ENCODE results near the gene TMEM120A. TPM values are rescaled to one million over a fixed set of nuclear protein-coding genes. Genes with fewer than 3 reads are reported as not detected.
A peak's percentile ranks its signal among the peaks of the same experiment; 100 is the strongest.

The TMEM120A gene
- total and polyA plus RNA-seq, 12 donors = 132 to 220 (median 152) TPM

DNA sequence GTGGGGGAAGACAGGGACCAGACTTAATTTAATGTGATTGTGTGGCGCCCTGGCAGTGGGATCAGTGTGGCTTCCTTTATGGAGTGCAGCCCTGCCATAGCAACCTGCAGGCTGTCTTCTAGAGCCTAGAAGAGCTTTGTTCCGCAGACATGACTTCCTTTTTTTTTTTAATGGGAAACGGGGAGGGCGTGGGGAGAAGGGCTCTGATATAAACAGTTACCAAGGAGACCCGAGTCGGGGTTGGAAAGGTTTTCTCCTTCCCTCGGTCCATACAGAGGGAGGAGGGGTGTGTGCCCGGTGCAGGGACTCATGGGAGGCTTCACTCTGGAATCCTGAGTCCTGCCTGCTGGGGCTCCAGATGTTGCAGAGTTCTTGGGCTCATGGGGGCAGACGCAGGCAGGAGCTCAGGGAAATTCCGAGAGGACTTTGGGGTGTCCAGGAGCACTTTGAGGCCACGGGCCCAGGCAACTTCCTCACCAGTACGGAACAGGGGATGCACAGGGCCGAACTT lies 26.9 kb downstream of the TMEM120A start:
- Histone ChIP-seq H3K27me3 (no peaks in the 10 kb centered on the region), H3K4me3 (peak overlapping the region in 5 of 10 donors; percentile 19 to 30 (median 26)), H3K27ac (peak overlapping the region; percentile 70 to 95 (median 82)), H3K4me1 (peaks cover 26 to 97% (median 78%) of the 10 kb centered on the region in 9 donors), H3K9me3 (no peaks in the 10 kb centered on the region), H3K36me3 (peaks cover 0 to 13% (median 0%) of the 10 kb centered on the region in 9 donors)
- TF ChIP-seq, protein P1, sequence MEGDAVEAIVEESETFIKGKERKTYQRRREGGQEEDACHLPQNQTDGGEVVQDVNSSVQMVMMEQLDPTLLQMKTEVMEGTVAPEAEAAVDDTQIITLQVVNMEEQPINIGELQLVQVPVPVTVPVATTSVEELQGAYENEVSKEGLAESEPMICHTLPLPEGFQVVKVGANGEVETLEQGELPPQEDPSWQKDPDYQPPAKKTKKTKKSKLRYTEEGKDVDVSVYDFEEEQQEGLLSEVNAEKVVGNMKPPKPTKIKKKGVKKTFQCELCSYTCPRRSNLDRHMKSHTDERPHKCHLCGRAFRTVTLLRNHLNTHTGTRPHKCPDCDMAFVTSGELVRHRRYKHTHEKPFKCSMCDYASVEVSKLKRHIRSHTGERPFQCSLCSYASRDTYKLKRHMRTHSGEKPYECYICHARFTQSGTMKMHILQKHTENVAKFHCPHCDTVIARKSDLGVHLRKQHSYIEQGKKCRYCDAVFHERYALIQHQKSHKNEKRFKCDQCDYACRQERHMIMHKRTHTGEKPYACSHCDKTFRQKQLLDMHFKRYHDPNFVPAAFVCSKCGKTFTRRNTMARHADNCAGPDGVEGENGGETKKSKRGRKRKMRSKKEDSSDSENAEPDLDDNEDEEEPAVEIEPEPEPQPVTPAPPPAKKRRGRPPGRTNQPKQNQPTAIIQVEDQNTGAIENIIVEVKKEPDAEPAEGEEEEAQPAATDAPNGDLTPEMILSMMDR (IDR thresholded peaks at IDR 0.05) = no peak
- 40 to 53% methylated on average over 13 of the region's 13 CpGs for WGBS, 2 donors
- intact Hi-C loops (cut with DNase I) = loop anchor here in 2 of 10 donors (5.0 kb wide), 2 partner anchors 45 to 50 kb away; partner anchors contain the start of gene POR (in 2 of the 2)
- ATAC-seq (peak; percentile 13 to 57 (median 42)), DNase-seq (peak; percentile 46 to 73)

DNA sequence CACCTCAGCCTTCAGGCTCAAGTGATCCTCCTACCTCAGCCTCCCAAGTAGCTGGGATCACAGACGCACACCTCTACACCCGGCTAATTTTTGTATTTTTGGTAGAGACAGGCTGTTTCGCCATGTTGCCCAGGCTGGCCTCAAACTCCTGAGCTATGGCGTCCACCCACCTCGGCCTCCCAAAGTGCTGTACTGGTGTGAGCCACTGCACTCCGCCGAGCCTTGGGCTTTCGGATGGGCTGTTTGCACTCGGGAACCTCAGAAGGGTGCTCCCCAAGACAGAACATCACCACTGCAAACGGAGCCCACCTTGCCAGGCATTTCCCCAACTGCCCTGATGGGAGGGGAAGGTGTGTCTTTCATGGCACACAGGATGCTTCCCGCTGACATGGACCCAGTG lies 27.3 kb downstream of the TMEM120A start:
- TF ChIP-seq, protein P1 (IDR thresholded peaks at IDR 0.05) = no peak
- H3K27ac ChIP-seq = peak overlapping the region; percentile 70 to 95 (median 82)
- no peak overlapping the region for H3K4me3 ChIP-seq
- H3K4me1 ChIP-seq = peaks cover 30 to 97% (median 78%) of the 10 kb centered on the region in 9 donors
- H3K27me3 ChIP-seq = no peaks in the 10 kb centered on the region
- DNase-seq (no peak), ATAC-seq (no peak)
- intact Hi-C loops (cut with DNase I) = loop anchor here in 2 of 10 donors (5.0 kb wide), 2 partner anchors 45 to 50 kb away; partner anchors contain the start of gene POR (in 2 of the 2)
- 90 to 94% methylated on average over 11 of the region's 11 CpGs for WGBS, 2 donors
- no peaks in the 10 kb centered on the region for H3K9me3 ChIP-seq
- H3K36me3 ChIP-seq = peaks cover 0 to 12% (median 0%) of the 10 kb centered on the region in 9 donors

DNA sequence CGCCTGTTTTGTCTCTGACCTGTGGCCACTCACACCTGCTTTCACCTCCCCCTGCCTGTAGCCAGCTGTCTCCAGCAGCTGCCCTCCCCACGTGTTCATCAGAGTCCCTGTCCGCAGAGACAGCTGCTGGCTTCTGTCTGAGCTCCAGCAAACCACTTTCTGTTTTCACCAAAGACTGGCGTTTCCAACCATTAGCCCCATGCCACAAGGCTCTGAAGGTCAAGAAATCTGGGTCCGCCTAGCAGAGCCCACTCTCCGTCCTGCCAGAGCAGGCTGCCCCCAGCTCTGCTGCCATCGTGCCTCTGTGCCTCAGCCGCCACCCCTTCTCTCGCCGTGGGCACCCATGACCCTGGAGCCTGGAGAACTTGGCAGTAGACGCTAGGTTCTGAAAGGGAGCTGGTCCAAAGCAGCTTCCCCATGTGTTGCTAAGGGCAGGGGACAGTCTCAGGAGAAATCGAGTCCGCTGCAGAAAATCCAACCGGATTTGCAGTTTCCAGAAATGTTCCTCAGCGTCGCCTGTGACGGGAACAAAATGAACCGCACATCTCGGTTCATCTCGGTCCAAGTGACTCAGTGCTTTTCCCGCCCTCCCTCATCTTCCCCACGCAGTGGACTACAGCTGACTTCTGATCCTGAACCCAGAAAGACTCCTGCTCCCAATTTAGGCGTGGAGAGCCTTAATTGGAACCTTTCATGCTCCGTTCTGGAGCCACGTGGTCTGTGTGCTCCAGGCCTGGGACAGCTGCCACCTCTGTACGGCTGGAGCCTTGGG lies 28.0 kb downstream of the TMEM120A start:
- ATAC-seq (peak; percentile 46 to 78 (median 67)), DNase-seq (peak; percentile 52 to 80)
- TF ChIP-seq, protein P1 (IDR thresholded peaks at IDR 0.05) = no peak
- no peaks in the 10 kb centered on the region for H3K27me3 ChIP-seq
- H3K27ac ChIP-seq = peak overlapping the region; percentile 70 to 95 (median 82)
- H3K4me3 ChIP-seq = peak overlapping the region in 4 of 10 donors; percentile 4 to 31 (median 14)
- intact Hi-C loops (cut with DNase I) = loop anchor here in 2 of 10 donors (5.0 kb wide), 2 partner anchors 46 to 49 kb away; partner anchors contain the start of gene POR (in 2 of the 2)
- peaks cover 0 to 12% (median 0%) of the 10 kb centered on the region in 9 donors for H3K36me3 ChIP-seq
- WGBS, 2 donors = 50 to 72% methylated on average over 26 of the region's 26 CpGs
- no peaks in the 10 kb centered on the region for H3K9me3 ChIP-seq
- H3K4me1 ChIP-seq = peaks cover 36 to 97% (median 78%) of the 10 kb centered on the region in 9 donors

DNA sequence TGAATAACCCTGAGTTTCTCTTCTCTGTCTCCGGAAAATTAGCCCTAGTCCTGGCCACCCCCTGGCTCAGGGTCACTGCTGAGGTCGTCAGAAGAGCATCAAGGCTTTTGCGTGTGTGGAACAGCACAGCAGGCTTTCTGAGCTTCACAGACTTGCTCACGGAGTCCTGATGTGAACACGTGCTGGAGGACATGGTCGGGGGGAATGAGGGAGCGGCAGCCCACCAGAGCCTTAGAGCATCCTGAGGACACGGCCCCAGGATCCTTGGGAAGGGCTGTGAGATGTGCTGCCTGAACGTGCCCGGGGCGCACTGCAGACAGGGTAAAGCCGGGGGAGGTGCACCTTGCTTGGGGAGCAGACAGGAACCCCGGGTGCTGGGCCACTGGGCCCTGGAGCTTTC lies 28.8 kb downstream of the TMEM120A start:
- WGBS, 2 donors = 81 to 85% methylated on average over 13 of the region's 13 CpGs
- intact Hi-C loops (cut with DNase I) = loop anchor here in 2 of 10 donors (5.0 kb wide), 2 partner anchors 47 to 48 kb away; partner anchors contain the start of gene POR (in 2 of the 2)
- Histone ChIP-seq H3K4me3 (no peak overlapping the region), H3K36me3 (peaks cover 0 to 13% (median 0%) of the 10 kb centered on the region in 9 donors), H3K9me3 (no peaks in the 10 kb centered on the region), H3K27me3 (no peaks in the 10 kb centered on the region), H3K27ac (peak overlapping the region; percentile 70 to 95 (median 82)), H3K4me1 (peaks cover 36 to 92% (median 75%) of the 10 kb centered on the region in 9 donors)
- TF ChIP-seq, protein P1 (IDR thresholded peaks at IDR 0.05) = no peak
- ATAC-seq (no peak), DNase-seq (no peak)

Measured in heart right ventricle (tissue), 16 donors.